HG03558 (cell line): ENCODE data around the gene CBR1.
A peak's percentile ranks its signal among the peaks of the same experiment; 100 is the strongest.

ENCODE experiments used
- ATAC-seq: cut with Tn5 transposase; IDR thresholded peaks from one replicate; pipeline ENCODE4 v1.9.1; 2021; ENCODE audit warnings: moderate number of reproducible peaks; ENCODE audit not compliant: unreplicated experiment; ENCODE audit errors: extremely low read depth

Gene CBR1

DNA sequence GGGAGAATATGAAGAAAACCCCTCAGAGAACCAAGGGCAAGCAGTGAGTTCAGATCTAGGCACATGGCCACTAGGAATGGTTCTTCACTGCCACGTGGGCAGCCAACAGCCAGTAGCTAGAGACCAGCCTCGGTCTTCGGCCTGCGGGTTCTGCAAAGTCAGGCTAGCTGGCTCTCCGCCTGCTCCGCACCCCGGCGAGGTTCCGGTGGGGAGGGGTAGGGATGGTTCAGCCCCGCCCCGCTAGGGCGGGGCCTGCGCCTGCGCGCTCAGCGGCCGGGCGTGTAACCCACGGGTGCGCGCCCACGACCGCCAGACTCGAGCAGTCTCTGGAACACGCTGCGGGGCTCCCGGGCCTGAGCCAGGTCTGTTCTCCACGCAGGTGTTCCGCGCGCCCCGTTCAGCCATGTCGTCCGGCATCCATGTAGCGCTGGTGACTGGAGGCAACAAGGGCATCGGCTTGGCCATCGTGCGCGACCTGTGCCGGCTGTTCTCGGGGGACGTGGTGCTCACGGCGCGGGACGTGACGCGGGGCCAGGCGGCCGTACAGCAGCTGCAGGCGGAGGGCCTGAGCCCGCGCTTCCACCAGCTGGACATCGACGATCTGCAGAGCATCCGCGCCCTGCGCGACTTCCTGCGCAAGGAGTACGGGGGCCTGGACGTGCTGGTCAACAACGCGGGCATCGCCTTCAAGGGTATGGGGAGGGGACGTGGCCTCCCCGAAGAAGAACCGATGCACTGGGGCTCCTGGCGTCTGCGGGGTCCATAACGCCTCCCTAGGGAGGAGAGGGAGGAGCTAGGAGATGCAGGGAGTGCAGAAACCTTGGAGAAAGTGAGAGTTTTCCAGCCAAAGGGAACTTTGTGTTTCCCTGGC lies at the start of gene CBR1:
TSS of gene CBR1 (plus strand) at position 312 of the 871 bp plus-strand sequence. CDS start at position 404, 92 bp downstream.
- ATAC-seq, result peak; percentile 82

GRCh38 chr21:36021251-36021837 lies 48.5 kb upstream of the CBR1 start:
- no peak for ATAC-seq

DNA sequence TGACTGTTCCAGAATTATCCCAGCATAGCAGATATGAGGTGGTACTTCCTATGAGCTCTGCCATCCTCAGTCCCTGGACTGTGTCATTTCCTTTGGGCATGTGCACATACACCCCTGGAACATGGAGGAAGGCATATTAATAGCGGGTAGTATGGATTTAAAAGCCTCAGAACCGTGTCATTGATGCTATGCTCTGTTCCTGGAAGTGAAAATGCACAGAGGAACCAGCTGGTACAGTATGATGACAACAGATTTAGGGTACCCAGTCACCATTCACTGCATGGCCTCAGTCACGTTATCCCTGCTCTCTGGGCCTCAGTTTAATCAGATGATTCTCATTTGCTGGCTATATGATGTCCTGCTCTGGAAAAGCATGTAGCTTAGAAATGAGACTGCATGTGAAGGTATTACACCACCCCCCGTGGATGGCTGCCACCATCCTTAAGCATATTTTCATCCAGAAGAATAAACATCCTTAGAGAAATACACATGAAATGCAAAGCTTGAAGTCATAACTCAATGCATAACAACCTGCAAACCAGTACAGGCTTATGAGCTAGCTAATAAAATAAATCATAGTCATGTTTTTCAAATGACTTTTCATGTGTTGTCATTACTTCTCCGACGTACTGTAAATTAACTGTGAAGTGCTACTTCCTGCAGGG lies 47.3 kb upstream of the CBR1 start:
- no peak for ATAC-seq

GRCh38 chr21:36023092-36023480 lies 46.7 kb upstream of the CBR1 start:
- no peak for ATAC-seq

DNA sequence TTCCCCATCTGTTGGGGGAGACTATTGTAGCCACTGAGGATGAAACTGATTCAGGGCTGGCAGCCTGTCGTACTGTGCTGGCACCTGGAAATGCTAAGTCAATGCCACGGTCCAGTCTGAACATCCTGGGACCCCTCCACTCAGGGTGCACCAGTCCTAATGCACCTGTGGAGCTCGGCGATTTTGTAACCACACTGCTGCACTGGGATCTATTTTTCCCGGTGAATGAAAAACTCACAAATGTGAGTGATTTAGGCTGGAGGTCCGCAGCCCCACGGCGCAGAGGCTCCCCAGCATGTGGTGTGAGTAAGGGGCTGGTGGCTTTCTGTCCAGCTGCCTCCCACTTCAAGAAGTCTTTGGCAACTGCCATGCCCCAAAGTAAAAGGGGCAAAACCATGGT lies 45.0 kb upstream of the CBR1 start:
- ATAC-seq, result no peak

DNA sequence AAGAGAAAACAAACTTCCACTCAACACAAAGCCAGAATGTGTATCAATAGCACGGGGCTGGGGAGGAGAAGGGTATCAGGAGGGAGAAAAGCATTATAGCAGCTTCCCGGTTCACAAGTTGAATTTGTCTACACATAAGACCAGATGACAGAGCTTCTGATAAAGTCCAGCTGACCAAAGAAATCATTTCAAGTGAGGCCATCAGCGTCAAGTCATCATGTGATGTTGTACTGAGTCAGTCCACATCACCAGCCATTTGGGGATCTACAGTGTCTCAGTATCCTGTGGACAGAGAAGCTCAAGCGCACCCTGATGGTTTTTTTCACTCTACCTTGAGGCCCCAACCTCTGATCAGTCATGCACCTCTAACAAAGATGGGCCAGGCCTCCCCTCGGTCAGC lies 42.5 kb upstream of the CBR1 start:
- no peak for ATAC-seq

GRCh38 chr21:36028127-36029069 lies 41.4 kb upstream of the CBR1 start:
- no peak for ATAC-seq

GRCh38 chr21:36029309-36029708 lies 40.5 kb upstream of the CBR1 start:
- ATAC-seq, result no peak

DNA sequence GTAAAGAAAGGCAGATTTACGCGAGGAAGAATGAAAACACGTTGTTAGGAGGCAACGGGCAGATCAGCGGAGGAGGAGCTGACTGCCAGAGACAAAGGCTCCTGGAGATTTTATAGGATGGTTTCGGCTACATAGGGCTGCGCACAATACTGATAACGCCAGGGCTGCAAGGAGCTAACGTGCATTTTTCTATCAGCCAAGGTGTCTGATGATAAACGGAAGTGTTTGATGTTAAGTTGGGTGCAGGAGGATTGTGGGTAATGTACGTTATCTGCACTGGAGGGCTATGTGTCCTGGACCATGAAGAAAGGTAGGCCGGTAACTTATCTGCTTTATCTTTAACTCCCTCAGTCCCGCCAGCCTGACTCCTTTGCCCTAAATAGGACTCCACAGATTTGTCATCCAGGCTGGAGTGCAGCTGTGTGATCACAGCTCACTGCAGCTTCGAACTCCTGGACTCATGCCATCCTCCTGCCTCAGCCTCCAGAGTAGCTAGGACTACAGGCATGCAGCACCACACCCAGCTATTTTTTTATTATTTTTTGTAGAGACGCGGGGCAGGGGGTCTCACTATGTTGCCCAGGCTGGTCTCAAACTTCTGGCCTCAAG lies 39.1 kb upstream of the CBR1 start:
- no peak for ATAC-seq

- ATAC-seq, result no peak
Measured at GRCh38 chr21:36032647-36033406, 37.0 kb upstream of the CBR1 start.

DNA sequence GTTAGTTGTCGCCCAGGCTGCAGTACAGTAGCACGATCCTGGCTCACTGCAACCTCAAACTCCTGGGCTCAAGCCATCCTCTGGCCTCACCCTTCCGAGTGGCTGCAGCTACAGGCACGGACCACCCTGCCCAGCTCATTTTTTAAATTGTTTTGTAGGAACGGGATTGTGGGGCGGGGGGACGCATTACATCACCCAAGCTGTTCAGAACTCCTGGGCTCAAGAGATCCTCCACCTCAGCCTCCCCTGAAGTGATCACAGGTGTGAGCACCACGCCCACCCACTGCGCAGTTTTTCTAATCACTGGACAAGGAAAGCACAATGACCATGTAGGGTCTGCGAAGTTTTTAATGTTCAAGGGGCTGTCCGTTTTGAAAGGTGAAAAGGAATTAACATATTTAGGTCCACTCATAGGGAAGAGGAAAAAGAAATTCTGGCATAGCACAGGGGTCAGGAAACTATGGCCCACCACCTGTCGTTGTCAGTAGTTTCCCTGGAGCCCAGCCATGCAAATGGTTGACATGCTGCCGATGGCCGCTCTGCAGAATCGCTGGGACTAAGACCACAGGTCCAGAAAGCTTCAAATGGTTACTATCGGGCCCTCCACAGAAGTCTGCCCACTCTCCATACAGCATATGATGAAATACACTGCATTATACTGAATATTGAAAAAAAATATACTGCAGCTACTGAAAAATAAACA lies 35.5 kb upstream of the CBR1 start:
- no peak for ATAC-seq

- no peak for ATAC-seq
Measured at GRCh38 chr21:36035381-36035791, 34.4 kb upstream of the CBR1 start.

DNA sequence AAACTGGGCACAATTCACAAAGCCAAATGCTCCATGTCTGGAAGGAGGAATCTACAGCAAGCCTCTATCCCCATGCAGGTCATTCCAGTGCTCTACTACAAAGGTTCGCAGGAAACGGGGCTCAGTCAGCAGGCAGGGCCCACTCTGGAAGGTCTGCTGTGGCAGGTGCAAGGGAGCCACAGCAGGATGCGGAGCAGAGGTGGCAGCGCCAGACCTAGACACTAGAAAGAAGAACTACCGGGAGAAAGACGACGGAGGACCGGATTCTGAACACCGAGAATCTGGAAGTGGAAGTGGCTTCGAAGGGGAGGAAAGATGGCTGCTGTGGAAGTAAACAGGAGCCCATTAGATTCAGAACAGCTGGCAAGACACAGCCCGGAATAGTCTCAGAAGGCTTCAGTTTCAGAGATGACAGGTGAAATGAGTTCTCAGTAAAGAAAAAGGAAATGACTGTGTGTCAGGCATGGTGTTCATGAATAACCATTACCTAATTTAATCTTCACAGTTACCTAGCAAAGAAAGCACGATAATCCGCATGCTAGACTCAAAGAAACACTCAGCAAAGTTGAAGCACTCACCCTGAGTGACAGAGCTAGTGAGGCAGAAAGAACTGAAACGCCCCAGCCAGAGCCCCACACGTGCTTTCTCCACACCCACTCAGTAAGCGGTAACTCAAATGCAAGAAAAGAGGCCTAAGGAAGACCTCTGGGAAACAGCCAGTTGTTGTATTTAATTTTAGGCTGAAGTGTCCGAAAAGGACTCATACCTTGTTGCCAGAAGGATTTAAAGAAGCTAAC lies 30.9 kb upstream of the CBR1 start:
- ATAC-seq, result no peak

GRCh38 chr21:36039861-36040260 lies 30.0 kb upstream of the CBR1 start:
- no peak for ATAC-seq

DNA sequence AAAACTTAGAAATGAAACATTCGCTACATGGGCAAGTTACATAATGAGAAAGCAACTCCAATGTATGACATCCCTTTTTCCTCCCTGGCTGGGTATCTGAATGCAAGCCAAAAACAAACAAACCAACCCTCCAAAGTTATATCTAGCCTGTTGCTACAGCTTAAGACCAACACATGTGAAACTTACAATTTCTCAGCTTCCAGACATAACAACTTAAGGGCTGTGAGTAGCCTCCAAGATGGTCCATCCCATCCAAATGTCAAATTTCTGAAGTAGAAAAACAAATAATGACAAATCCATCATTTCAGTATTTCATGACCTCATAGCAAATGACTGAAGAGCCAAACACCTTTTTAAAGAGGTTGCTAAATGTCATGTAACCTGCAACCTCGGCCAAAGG lies 29.4 kb upstream of the CBR1 start:
- no peak for ATAC-seq

DNA sequence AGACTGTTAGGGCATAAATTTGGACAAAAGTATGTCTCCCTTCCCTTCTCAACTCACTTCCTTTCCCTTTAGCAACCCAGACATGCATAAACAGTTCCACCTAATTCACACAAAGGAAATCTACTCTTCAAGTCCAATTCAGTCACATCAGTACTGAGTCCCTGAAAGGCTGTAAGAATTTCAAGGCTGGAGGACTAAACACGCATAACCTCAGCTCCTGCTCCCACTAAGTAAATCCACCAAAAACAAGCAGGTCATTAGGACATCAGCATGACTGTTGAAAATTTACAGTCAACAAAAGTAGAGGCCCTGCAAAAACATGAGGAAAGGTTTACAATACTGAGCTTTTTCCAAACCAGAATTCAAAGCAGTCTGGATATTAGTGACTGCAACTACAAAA lies 27.9 kb upstream of the CBR1 start:
- ATAC-seq, result no peak

DNA sequence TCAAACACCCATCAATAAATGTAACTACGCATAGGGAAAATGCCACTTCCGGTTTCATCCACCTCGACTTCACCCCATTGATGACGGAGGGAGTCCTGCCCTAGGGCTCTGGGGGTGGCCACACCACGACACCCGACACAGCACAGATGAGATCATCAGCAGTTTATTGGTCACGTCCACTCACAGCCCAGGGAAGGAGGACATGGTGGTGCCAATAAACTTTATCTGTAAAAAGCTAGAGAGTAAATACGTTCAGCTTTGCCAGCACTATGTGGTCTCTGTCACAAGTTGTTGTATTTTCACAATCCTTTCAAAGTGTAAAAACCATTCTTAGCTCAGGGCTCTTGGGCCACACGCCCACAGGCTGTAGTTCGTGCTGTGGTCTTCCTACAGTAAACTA lies 25.8 kb upstream of the CBR1 start:
- no peak for ATAC-seq

DNA sequence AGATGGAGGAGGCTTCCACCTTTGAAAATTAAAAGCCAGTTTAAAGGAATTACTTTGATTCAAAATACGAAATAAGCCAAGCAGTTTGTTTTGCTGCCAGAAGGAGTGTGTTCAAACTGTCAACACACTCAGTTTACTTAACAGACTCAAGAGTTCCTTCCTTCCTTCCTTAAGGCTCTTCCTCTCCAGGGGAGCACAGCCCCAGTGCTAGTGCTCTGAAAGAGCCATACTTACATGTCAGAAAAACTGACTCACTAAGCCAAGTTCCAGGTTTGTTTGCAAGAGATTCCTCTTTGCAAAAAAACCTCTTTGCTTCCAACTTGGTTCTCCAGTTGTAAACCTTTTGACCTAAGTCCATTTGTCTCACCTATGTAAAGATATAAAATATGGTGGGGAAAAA lies 23.8 kb upstream of the CBR1 start:
- no peak for ATAC-seq
